A549 (cell line): Measurements from ENCODE around the gene DRP2.

Experiments
- MYC ChIP-seq: IDR thresholded peaks from 2 replicates; pipeline ENCODE4 v1.6.1; 2012; ENCODE audit warnings: mild to moderate bottlenecking, inconsistent platforms, low read length, improper control_type of control experiment, borderline replicate concordance
- POLR2A ChIP-seq: IDR thresholded peaks from 2 replicates; pipeline ENCODE4 v1.6.1; 2012; ENCODE audit warnings: mild to moderate bottlenecking, low read length
- RFX5 ChIP-seq: fragments of 450-650 bp; IDR thresholded peaks from 2 replicates; pipeline ENCODE4 v1.7.1; 2014; ENCODE audit warnings: antibody characterized with exemption, mild to moderate bottlenecking, moderate library complexity
- SMC3 ChIP-seq: fragments of >200 bp; sonication (Bioruptor Twin); formaldehyde crosslinking; IDR thresholded peaks from 3 replicates; pipeline ENCODE4 v1.6.1; 2018; ENCODE audit warnings: inconsistent platforms
- TF ChIP-seq, protein P1 (sequence below): fragments of >200 bp; sonication (Bioruptor Twin); formaldehyde crosslinking; IDR thresholded peaks from 3 replicates; pipeline ENCODE4 v1.5.1; 2016

DNA sequence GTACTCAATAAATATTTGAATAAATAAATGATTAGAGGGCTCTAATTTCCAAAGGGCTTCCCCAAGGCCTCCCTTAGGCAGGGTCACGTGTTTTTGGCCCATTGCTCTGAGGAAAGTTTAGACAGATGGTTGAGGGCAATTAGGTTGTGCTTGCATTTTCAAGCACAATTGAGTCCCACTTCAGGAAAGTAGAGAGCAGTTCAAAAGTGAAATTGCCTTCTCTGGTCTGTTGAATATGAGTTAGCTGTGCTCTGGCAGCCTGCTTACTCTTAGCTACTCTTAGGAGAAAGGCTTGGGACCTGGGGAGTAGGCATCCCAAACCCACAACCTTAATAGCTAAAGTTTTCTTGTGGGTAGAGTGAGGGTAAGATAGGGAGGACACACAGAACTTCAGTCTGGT lies 9.0 kb upstream of the DRP2 start:
- TF ChIP-seq, protein P1, sequence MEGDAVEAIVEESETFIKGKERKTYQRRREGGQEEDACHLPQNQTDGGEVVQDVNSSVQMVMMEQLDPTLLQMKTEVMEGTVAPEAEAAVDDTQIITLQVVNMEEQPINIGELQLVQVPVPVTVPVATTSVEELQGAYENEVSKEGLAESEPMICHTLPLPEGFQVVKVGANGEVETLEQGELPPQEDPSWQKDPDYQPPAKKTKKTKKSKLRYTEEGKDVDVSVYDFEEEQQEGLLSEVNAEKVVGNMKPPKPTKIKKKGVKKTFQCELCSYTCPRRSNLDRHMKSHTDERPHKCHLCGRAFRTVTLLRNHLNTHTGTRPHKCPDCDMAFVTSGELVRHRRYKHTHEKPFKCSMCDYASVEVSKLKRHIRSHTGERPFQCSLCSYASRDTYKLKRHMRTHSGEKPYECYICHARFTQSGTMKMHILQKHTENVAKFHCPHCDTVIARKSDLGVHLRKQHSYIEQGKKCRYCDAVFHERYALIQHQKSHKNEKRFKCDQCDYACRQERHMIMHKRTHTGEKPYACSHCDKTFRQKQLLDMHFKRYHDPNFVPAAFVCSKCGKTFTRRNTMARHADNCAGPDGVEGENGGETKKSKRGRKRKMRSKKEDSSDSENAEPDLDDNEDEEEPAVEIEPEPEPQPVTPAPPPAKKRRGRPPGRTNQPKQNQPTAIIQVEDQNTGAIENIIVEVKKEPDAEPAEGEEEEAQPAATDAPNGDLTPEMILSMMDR, result no peak
- TF ChIP-seq SMC3 (no peak), MYC (no peak), RFX5 (no peak), POLR2A (no peak)
